Activated gamma-delta T cell treated with anti-CD3 and anti-CD28 coated beads, Interleukin-2, amount 50 U/mL, for 16 hours (primary cell): Measurements from ENCODE around the gene UNC5B.

ENCODE experiments used
- DNase-seq: peaks from one replicate; pipeline ENCODE4 v3.0.0-alpha.2; 2020; ENCODE audit warnings: low read depth

Gene UNC5B

GRCh38 chr10:71319042-71319799, 106.9 kb downstream of the UNC5B start, which contains the start of gene SLC29A3:
TSS of gene SLC29A3 (plus strand) at chr10:71319259. CDS start at chr10:71319310, 51 bp downstream.
- DNase-seq, result peak; percentile 71

GRCh38 chr10:71319800-71320392, 107.5 kb downstream of the UNC5B start:
- DNase-seq, result no peak

GRCh38 chr10:71320592-71320991, 108.2 kb downstream of the UNC5B start:
- DNase-seq, result no peak

GRCh38 chr10:71321386-71321785, 109.0 kb downstream of the UNC5B start:
- DNase-seq, result no peak

GRCh38 chr10:71323407-71323806, 111.0 kb downstream of the UNC5B start:
- no peak for DNase-seq

GRCh38 chr10:71324743-71325142, 112.4 kb downstream of the UNC5B start:
- DNase-seq, result no peak

- no peak for DNase-seq
Observed at GRCh38 chr10:71325267-71325666, 112.9 kb downstream of the UNC5B start.

GRCh38 chr10:71326464-71326881, 114.1 kb downstream of the UNC5B start:
- DNase-seq, result no peak

GRCh38 chr10:71330789-71331404, 118.5 kb downstream of the UNC5B start:
- DNase-seq, result no peak

- DNase-seq, result no peak
Observed at GRCh38 chr10:71331736-71332135, 119.4 kb downstream of the UNC5B start.

- DNase-seq, result no peak
Observed at GRCh38 chr10:71332466-71332865, 120.1 kb downstream of the UNC5B start.

- no peak for DNase-seq
Observed at GRCh38 chr10:71333129-71333887, 120.9 kb downstream of the UNC5B start.

GRCh38 chr10:71334221-71334791, 121.9 kb downstream of the UNC5B start:
- DNase-seq, result no peak

- no peak for DNase-seq
Observed at GRCh38 chr10:71335173-71335708, 122.9 kb downstream of the UNC5B start.

GRCh38 chr10:71336632-71337031, 124.3 kb downstream of the UNC5B start:
- DNase-seq, result no peak

- no peak for DNase-seq
Observed at GRCh38 chr10:71337219-71337701, 124.9 kb downstream of the UNC5B start.

- DNase-seq, result no peak
Observed at GRCh38 chr10:71338728-71339495, 126.5 kb downstream of the UNC5B start.

- no peak for DNase-seq
Observed at GRCh38 chr10:71339796-71340589, 127.6 kb downstream of the UNC5B start.

- DNase-seq, result no peak
Observed at GRCh38 chr10:71342573-71343391, 130.4 kb downstream of the UNC5B start.
